ENCODE results near the gene LRRC75A. TPM values are rescaled to one million over a fixed set of nuclear protein-coding genes. Genes with fewer than 3 reads are reported as not detected.
"Not testable (repeated sequence)": the region's sequence is repeated elsewhere in the genome, so short reads cannot be mapped to it uniquely, and the experiment has no call there.

LRRC75A gene
- polyA plus RNA-seq, 1 donor from 2014 or later, result 0.53 TPM

GRCh38 chr17:16453493-16453851 lies 38.5 kb downstream of the LRRC75A start:
- Histone ChIP-seq H3K4me3 (ENCODE audit: low read length) (no peak overlapping the region), H3K9me3 (ENCODE audit: low read length) (no peaks in the 10 kb centered on the region), H3K9me2 (ENCODE audit: insufficient read depth, low read length) (no peaks in the 10 kb centered on the region), H4K20me1 (ENCODE audit: insufficient read depth) (no peaks in the 10 kb centered on the region), H3K36me3 (ENCODE audit: insufficient read depth, low read length) (no peaks in the 10 kb centered on the region), H3K27ac (ENCODE audit: low read length) (no peak overlapping the region), H3F3A (ENCODE audit: insufficient read depth, low read length, poor library complexity, severe bottlenecking) (no peaks in the 10 kb centered on the region), H3K9ac (ENCODE audit: low read length) (no peak overlapping the region), H2AFZ (ENCODE audit: low read depth, low read length) (no peak overlapping the region), H3K4me2 (ENCODE audit: low read length) (no peak overlapping the region), H3K27me3 (ENCODE audit: insufficient read depth, low read depth, low read length) (no peaks in the 10 kb centered on the region), H3K79me2 (replicated peaks; ENCODE audit: insufficient read depth, low read length) (no peaks in the 10 kb centered on the region)
- TF ChIP-seq CTCF (IDR thresholded peaks at IDR 0.05; ENCODE audit: poor library complexity, severe bottlenecking), result peak; percentile 8
- TF ChIP-seq EZH2 (IDR thresholded peaks at IDR 0.05; ENCODE audit: borderline replicate concordance, insufficient read depth, low read length, poor library complexity, severe bottlenecking), result no peak
- no peak for TF ChIP-seq MXI1 (conservative IDR thresholded peaks at IDR 0.05; ENCODE audit: poor library complexity, severe bottlenecking)
- TF ChIP-seq POLR2AphosphoS5 (IDR thresholded peaks at IDR 0.05), result no peak
- TF ChIP-seq EP300 (conservative IDR thresholded peaks at IDR 0.05; ENCODE audit: poor library complexity, severe bottlenecking), result no peak
- no peak for TF ChIP-seq TAF1 (IDR thresholded peaks at IDR 0.05; ENCODE audit: low read depth)
- no peak for TF ChIP-seq REST (IDR thresholded peaks at IDR 0.05; ENCODE audit: borderline replicate concordance)

DNA sequence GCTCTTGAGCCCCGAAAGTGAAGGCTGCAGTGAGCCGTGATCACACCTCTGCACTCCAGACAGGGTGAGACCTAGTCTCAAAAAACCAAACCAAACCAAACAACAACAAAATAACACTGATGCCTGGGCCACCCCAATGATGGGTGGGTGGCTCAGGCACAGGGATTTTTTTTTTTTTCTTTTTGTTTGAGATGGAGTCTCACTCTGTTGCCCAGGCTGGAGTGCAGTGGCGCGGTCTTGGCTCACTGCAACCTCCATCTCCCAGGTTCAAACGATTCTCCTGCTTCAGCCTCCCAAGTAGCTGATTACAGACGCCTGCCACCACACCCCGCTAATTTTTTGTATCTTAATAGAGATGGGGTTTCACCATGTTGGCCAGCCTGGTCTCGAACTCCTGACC lies 39.7 kb downstream of the LRRC75A start:
- H3K9ac ChIP-seq (ENCODE audit: low read length); H4K20me1 ChIP-seq (ENCODE audit: insufficient read depth); H3K36me3 ChIP-seq (ENCODE audit: insufficient read depth, low read length); H3K9me3 ChIP-seq (ENCODE audit: low read length); H2AFZ ChIP-seq (ENCODE audit: low read depth, low read length); H3K27ac ChIP-seq (ENCODE audit: low read length); H3K4me3 ChIP-seq (ENCODE audit: low read length); H3K4me2 ChIP-seq (ENCODE audit: low read length); H3K9me2 ChIP-seq (ENCODE audit: insufficient read depth, low read length); H3F3A ChIP-seq (ENCODE audit: insufficient read depth, low read length, poor library complexity, severe bottlenecking); H3K79me2 ChIP-seq (replicated peaks; ENCODE audit: insufficient read depth, low read length); H3K27me3 ChIP-seq (ENCODE audit: insufficient read depth, low read depth, low read length): not testable (repeated sequence)

- no peak overlapping the region for H3K4me2 ChIP-seq (ENCODE audit: low read length)
- no peak overlapping the region for H3K9ac ChIP-seq (ENCODE audit: low read length)
- no peak overlapping the region for H2AFZ ChIP-seq (ENCODE audit: low read depth, low read length)
- H3K27me3 ChIP-seq (ENCODE audit: insufficient read depth, low read depth, low read length), result no peaks in the 10 kb centered on the region
- no peak overlapping the region for H3K4me3 ChIP-seq (ENCODE audit: low read length)
- no peaks in the 10 kb centered on the region for H3K79me2 ChIP-seq (replicated peaks; ENCODE audit: insufficient read depth, low read length)
- H3F3A ChIP-seq (ENCODE audit: insufficient read depth, low read length, poor library complexity, severe bottlenecking), result no peaks in the 10 kb centered on the region
- H3K9me2 ChIP-seq (ENCODE audit: insufficient read depth, low read length), result no peaks in the 10 kb centered on the region
- no peaks in the 10 kb centered on the region for H3K9me3 ChIP-seq (ENCODE audit: low read length)
- TF ChIP-seq RAD21 (conservative IDR thresholded peaks at IDR 0.05) (no peak), EP300 (conservative IDR thresholded peaks at IDR 0.05; ENCODE audit: poor library complexity, severe bottlenecking) (no peak), REST (IDR thresholded peaks at IDR 0.05; ENCODE audit: borderline replicate concordance) (no peak), MXI1 (conservative IDR thresholded peaks at IDR 0.05; ENCODE audit: poor library complexity, severe bottlenecking) (no peak), SMC3 (conservative IDR thresholded peaks at IDR 0.05; ENCODE audit: poor library complexity) (no peak)
- no peaks in the 10 kb centered on the region for H4K20me1 ChIP-seq (ENCODE audit: insufficient read depth)
- H3K36me3 ChIP-seq (ENCODE audit: insufficient read depth, low read length), result no peaks in the 10 kb centered on the region
- no peak overlapping the region for H3K27ac ChIP-seq (ENCODE audit: low read length)
Measured at GRCh38 chr17:16450028-16450427, 42.0 kb downstream of the LRRC75A start.
